C4-2B (cell line): ENCODE measurements around the gene GIPR.

ENCODE experiments used
- CTCF ChIP-seq: fragments of 450-650 bp; conservative IDR thresholded peaks from 2 replicates; pipeline ENCODE4 v1.5.1; 2017; ENCODE audit warnings: mild to moderate bottlenecking
- ZFX ChIP-seq: fragments of 450-650 bp; IDR thresholded peaks from 2 replicates; pipeline ENCODE4 v1.6.1; 2017

- TF ChIP-seq CTCF (no peak), ZFX (no peak)
Measured at GRCh38 chr19:45664575-45664974, 3.4 kb upstream of the GIPR start.
